HCT116 (cell line): ENCODE results near the gene RTN4RL1. TPM values are rescaled to one million over a fixed set of nuclear protein-coding genes. Genes with fewer than 3 reads are reported as not detected.

Experiments used
- ATAC-seq: fragments of 200-7000 bp; cut with Tn5 transposase; 2 replicates; pipeline ENCODE4 v1.9.1; 2020; ENCODE audit warnings: mild to moderate bottlenecking, moderate library complexity
- Bru-seq: library from RNA; stranded (reverse); fragments of 400-500 nt; gene quantifications from one replicate; lab custom pipeline; 2021; lab: Mats Ljungman, UMichigan
- BruChase-seq, 2 experiments: library from RNA; stranded (reverse); fragments of 400-500 nt; gene quantifications; one replicate each; lab custom pipeline; 2021; lab: Mats Ljungman, UMichigan
- BruUV-seq: library from RNA; stranded (reverse); fragments of 400-500 nt; replicated peaks from 2 replicates; lab custom pipeline; 2021; lab: Mats Ljungman, UMichigan
- CTCF ChIA-PET: fragments of 300-600 bp; sonication (Branson Sonifier 250); formaldehyde crosslinking; loops from one replicate; lab custom pipeline; 2021; ENCODE audit warnings: antibody characterized with exemption; lab: Charles Lee
- POLR2A ChIA-PET: fragments of 300-600, 350-600 bp; sonication (Branson Sonifier 250); formaldehyde crosslinking; loops from one replicate; lab custom pipeline; 2021; ENCODE audit warnings: antibody characterized with exemption; lab: Charles Lee
- RAD21 ChIA-PET, 2 experiments: fragments of 300-600 bp; sonication (Branson Sonifier 250); formaldehyde crosslinking; loops; one replicate each; lab custom pipeline; 2023; ENCODE audit warnings: low total read pairs in 2 of 2; ENCODE audit not compliant: uncharacterized antibody in 2 of 2, unreplicated experiment in 2 of 2, low non-redundant PET in 1 of 2; lab: Charles Lee
- DNase-seq: peaks from one replicate; pipeline ENCODE4 v3.0.0-alpha.2; 2010; ENCODE audit warnings: low read depth, low spot score
- H2AFZ ChIP-seq: fragments of 200-600 bp; shearing (Covaris generic), sonication (generic); 2 replicates; pipeline ENCODE4 v1.6.1; 2017; ENCODE audit warnings: low read depth, mixed run types, mixed read lengths, antibody characterized with exemption, low read length; ENCODE audit not compliant: poor library complexity, severe bottlenecking
- H3K27ac ChIP-seq: 2 replicates; pipeline ENCODE4 v1.5.1; 2012; ENCODE audit warnings: low read depth, low read length
- H3K27me3 ChIP-seq: fragments of 200-600 bp; sonication (generic); 2 replicates; pipeline ENCODE4 v1.6.1; 2016; ENCODE audit warnings: mixed run types, low read length, mixed read lengths; ENCODE audit not compliant: insufficient read depth
- H3K36me3 ChIP-seq, 2 experiments: fragments of 200-500 bp in 1 of 2; fragments of 200-600 bp in 1 of 2; sonication (Bioruptor generic) in 1 of 2; sonication (generic) in 1 of 2; 2 replicates each; pipeline versions ENCODE4 v1.5.1 to v1.6.1; 2014 to 2016; ENCODE audit warnings: low read length in 2 of 2, inconsistent platforms in 1 of 2, mixed read lengths in 1 of 2, mixed run types in 1 of 2; ENCODE audit not compliant: insufficient read depth in 2 of 2, control insufficient read depth in 1 of 2
- H3K4me1 ChIP-seq, 2 experiments: fragments of 200-600 bp in 1 of 2; sonication (generic) in 1 of 2; 2 replicates each; pipeline versions ENCODE4 v1.5.1 to v1.6.1; 2012 to 2017; ENCODE audit warnings: low read length in 2 of 2, inconsistent platforms in 1 of 2, mild to moderate bottlenecking in 1 of 2, mixed read lengths in 1 of 2, mixed run types in 1 of 2, moderate library complexity in 1 of 2; ENCODE audit not compliant: insufficient read depth in 2 of 2, control insufficient read depth in 1 of 2
- H3K4me2 ChIP-seq: fragments of 200-600 bp; sonication (generic); 2 replicates; pipeline ENCODE4 v1.6.1; 2017; ENCODE audit warnings: mixed run types, low read length, mixed read lengths
- H3K4me3 ChIP-seq, 2 experiments: fragments of 200-600 bp in 1 of 2; sonication (generic) in 1 of 2; replicated peaks in 1 of 2; 2 replicates each; pipeline ENCODE4 v1.5.1; 2011 to 2016; ENCODE audit warnings: low read length in 2 of 2, control low read depth in 1 of 2, low read depth in 1 of 2, mild to moderate bottlenecking in 1 of 2, mixed read lengths in 1 of 2, mixed run types in 1 of 2
- H3K79me2 ChIP-seq: fragments of 200-600 bp; sonication (generic); 2 replicates; pipeline ENCODE4 v1.6.1; 2017; ENCODE audit warnings: mild to moderate bottlenecking, mixed run types, low read length, moderate library complexity, mixed read lengths; ENCODE audit not compliant: insufficient read depth
- H3K9ac ChIP-seq: fragments of 200-600 bp; sonication (generic); 2 replicates; pipeline ENCODE4 v1.6.1; 2016; ENCODE audit warnings: low read length, mixed read lengths
- H3K9me2 ChIP-seq: fragments of 200-600 bp; sonication (generic), shearing (Covaris generic); 2 replicates; pipeline ENCODE4 v1.6.1; 2017; ENCODE audit warnings: mixed run types, mild to moderate bottlenecking, moderate library complexity; ENCODE audit not compliant: insufficient read depth
- H3K9me3 ChIP-seq, 2 experiments: fragments of 200-500 bp in 1 of 2; fragments of 200-600 bp in 1 of 2; sonication (Bioruptor generic) in 1 of 2; sonication (generic) in 1 of 2; 2 replicates each; pipeline ENCODE4 v1.6.1; 2014 to 2017; ENCODE audit warnings: low read length in 2 of 2, mixed read lengths in 2 of 2, inconsistent platforms in 1 of 2, low read depth in 1 of 2, mild to moderate bottlenecking in 1 of 2, mixed run types in 1 of 2, moderate library complexity in 1 of 2; ENCODE audit not compliant: control insufficient read depth in 1 of 2, insufficient read depth in 1 of 2
- H4K20me1 ChIP-seq: fragments of 200-600 bp; sonication (generic), shearing (Covaris generic); 2 replicates; pipeline ENCODE4 v1.6.1; 2017; ENCODE audit warnings: mixed run types, mild to moderate bottlenecking, moderate library complexity; ENCODE audit not compliant: insufficient read depth
- CBX3 ChIP-seq: IDR thresholded peaks from 2 replicates; pipeline ENCODE4 v1.6.1; 2012; ENCODE audit warnings: low read depth
- CEBPB ChIP-seq: IDR thresholded peaks from 2 replicates; pipeline ENCODE4 v1.6.1; 2012; ENCODE audit warnings: low read depth
- EGR1 ChIP-seq: IDR thresholded peaks from 2 replicates; pipeline ENCODE4 v1.6.1; 2012; ENCODE audit warnings: low read depth
- ELF1 ChIP-seq: IDR thresholded peaks from 2 replicates; pipeline ENCODE4 v1.6.1; 2012; ENCODE audit warnings: low read depth, borderline replicate concordance
- EZH2 ChIP-seq: fragments of 200-600 bp; sonication (generic); IDR thresholded peaks from 2 replicates; pipeline ENCODE4 v1.6.1; 2017; ENCODE audit warnings: antibody characterized with exemption, mixed run types
- EZH2phosphoT487 ChIP-seq: fragments of 200-600 bp; IDR thresholded peaks from 2 replicates; pipeline ENCODE4 v1.6.1; 2018; ENCODE audit warnings: antibody characterized with exemption, borderline replicate concordance
- JUND ChIP-seq: IDR thresholded peaks from 2 replicates; pipeline ENCODE4 v1.6.1; 2012
- POLR2AphosphoS5 ChIP-seq: IDR thresholded peaks from 2 replicates; pipeline ENCODE4 v1.6.1; 2011; ENCODE audit warnings: mild to moderate bottlenecking, low read depth, low read length, moderate library complexity
- RAD21 ChIP-seq: IDR thresholded peaks from 2 replicates; pipeline ENCODE4 v1.6.1; 2012; ENCODE audit warnings: low read depth, mild to moderate bottlenecking
- SIN3A ChIP-seq: IDR thresholded peaks from 2 replicates; pipeline ENCODE4 v1.6.1; 2012; ENCODE audit warnings: low read depth
- SP1 ChIP-seq: IDR thresholded peaks from 2 replicates; pipeline ENCODE4 v1.6.1; 2012; ENCODE audit warnings: low read depth
- SRF ChIP-seq: IDR thresholded peaks from 2 replicates; pipeline ENCODE4 v1.6.1; 2012; ENCODE audit warnings: low read depth
- TCF7L2 ChIP-seq: IDR thresholded peaks from 2 replicates; pipeline ENCODE4 v1.7.0; 2011; ENCODE audit warnings: borderline replicate concordance, inconsistent platforms; ENCODE audit not compliant: insufficient read depth, insufficient read length; ENCODE audit errors: extremely low read depth
- intact Hi-C: fragments of 100-400 bp; cut with micrococcal nuclease; formaldehyde crosslinking; loops from 2 replicates; pipeline ENCODE4 v1.10.0; 2022
- long read RNA-seq: library from polyadenylated mRNA; unstranded; transcript quantifications from one replicate; pipeline ENCODE4 v2.0.0, GENCODE V29; 2021; ENCODE audit not compliant: unreplicated experiment
- polyA plus RNA-seq: library from polyadenylated mRNA; unstranded; fragments of >200 nt; gene quantifications from 2 replicates; pipeline ENCODE4 v1.2.1, GENCODE V29; 2012; ENCODE audit warnings: missing spikeins
- total RNA-seq: library from RNA; stranded (reverse); gene quantifications from one replicate; pipeline ENCODE4 v1.2.1, GENCODE V29; 2021; ENCODE audit not compliant: unreplicated experiment
- TF ChIP-seq, protein P1 (sequence below): IDR thresholded peaks from 2 replicates; pipeline ENCODE4 v1.6.1; 2012

Gene RTN4RL1
- 3.7 TPM for total RNA-seq
- polyA plus RNA-seq: 1.5 and 1.7 TPM in 2 replicates
- Bru-seq, nascent RNA: percentile 33 among the genes with signal in this experiment
- percentile 32 among the genes with signal in this experiment for BruChase-seq, experiment 1, labeled RNA remaining after a 6-hour chase
- percentile 34 among the genes with signal in this experiment for BruChase-seq, experiment 2, labeled RNA remaining after a 2-hour chase
- long read RNA-seq, partial matches to known transcripts: 0 of 4 reads
- long read RNA-seq, other reads (novel, unspliced or antisense): 4 of 4 reads

DNA sequence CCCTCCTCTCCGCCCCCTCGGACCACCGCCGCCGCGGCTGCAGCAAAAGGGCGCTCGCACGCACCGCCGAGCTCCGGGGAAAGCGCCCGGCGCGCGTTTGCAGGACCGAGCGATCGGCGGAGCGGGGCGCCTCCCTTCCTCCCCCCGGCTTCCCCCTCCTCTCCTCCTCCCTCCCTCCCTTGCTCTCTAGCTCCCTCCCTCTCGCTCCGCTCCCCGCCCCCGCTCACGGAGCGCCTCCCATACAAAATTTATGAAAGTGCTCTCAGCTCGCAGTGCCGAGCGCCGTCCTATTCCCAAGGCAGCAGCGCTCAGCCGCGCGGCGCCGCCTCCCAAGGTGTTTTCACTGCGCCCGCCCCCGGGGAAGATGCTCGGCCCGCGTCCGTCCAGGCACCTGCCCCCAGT, at the start of gene RTN4RL1:
TSS of gene RTN4RL1 (minus strand) at position 115 of the 402 bp plus-strand sequence. CDS start 469 bp downstream, outside the sequence.
- CTCF ChIA-PET: interaction anchor here (0.5 to 3.9 kb wide), 12 partner anchors 18 to 406 kb away, joined by 3 to 76 read pairs (median 4); partner anchors contain the start of gene RILP
- ATAC-seq (peak; percentile 69), DNase-seq (peak; percentile 74)
- RAD21 ChIA-PET: interaction anchor here (0.6 to 2.7 kb wide), 4 partner anchors 108 to 156 kb away, joined by 3 to 16 read pairs (median 8); no protein-coding TSS in a partner anchor
- peak within 1 kb of the TSS; percentile 38 for H2AFZ ChIP-seq
- peak within 1 kb of the TSS; percentile 20; the same call in 1 of the 2 replicates for H3K27ac ChIP-seq
- intact Hi-C loops: loop anchor here (1.0 kb wide), 1 partner anchor 117 kb away; no protein-coding TSS in a partner anchor
- H3K9ac ChIP-seq: peak within 1 kb of the TSS; percentile 63
- H3K4me2 ChIP-seq: peak within 1 kb of the TSS; percentile 92
- no peaks in the 10 kb centered on the region for H3K36me3 ChIP-seq
- no peaks in the 10 kb centered on the region for H3K9me3 ChIP-seq
- peak within 1 kb of the TSS; percentile 58 to 63 for H3K4me3 ChIP-seq
- no TSS peak for BruUV-seq
- H3K79me2 ChIP-seq: no peaks in the 10 kb centered on the region
- TF ChIP-seq CEBPB (no peak), EGR1 (peak; percentile 91), SP1 (no peak), POLR2AphosphoS5 (peak; percentile 46)
- TF ChIP-seq, protein P1, sequence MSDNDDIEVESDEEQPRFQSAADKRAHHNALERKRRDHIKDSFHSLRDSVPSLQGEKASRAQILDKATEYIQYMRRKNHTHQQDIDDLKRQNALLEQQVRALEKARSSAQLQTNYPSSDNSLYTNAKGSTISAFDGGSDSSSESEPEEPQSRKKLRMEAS: no peak
- H4K20me1 ChIP-seq: no peaks in the 10 kb centered on the region
- H3K4me1 ChIP-seq: peaks cover 11 to 30% of the 10 kb centered on the region in 2 experiments; a peak in 3 of 4 replicates
- POLR2A ChIA-PET: interaction anchor here (0.7 to 1.5 kb wide), 2 partner anchors 12 to 98 kb away, joined by 3 to 6 read pairs; no protein-coding TSS in a partner anchor
- H3K9me2 ChIP-seq: no peaks in the 10 kb centered on the region
- H3K27me3 ChIP-seq: no peaks in the 10 kb centered on the region

DNA sequence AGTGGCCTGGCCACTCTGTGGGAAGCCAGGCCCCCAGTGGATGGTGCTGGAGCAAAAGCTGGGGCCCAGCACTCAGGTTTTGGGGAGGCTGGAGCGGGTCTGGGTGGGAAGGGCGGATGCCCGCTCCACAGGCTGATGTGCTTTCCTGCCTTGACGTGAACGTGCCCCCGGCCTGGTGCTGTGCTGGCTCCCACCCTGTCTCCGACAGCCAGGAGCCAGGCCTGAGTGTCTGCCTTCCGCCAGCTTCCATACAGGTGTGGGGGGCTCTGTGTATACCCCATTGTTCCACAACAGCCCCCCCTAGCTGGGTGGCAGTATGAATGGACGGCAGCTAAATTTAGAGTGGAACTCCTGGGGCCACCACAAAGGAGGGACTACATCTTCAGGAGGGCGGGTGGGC, 49.8 kb upstream of the RTN4RL1 start:
- Histone ChIP-seq H3K27me3 (no peaks in the 10 kb centered on the region), H3K9me2 (no peaks in the 10 kb centered on the region), H3K9ac (no peak overlapping the region), H2AFZ (no peak overlapping the region), H3K4me3 (no peak overlapping the region), H3K4me1 (peaks cover 0 to 14% of the 10 kb centered on the region in 2 experiments; a peak in 1 of 4 replicates), H3K27ac (no peak overlapping the region), H3K9me3 (no peaks in the 10 kb centered on the region), H3K4me2 (no peak overlapping the region), H3K36me3 (0 out of 4 replicates have a peak, but pooled peaks cover 0 to 2% of the 10 kb centered on the region in 2 experiments), H4K20me1 (no peaks in the 10 kb centered on the region), H3K79me2 (no peaks in the 10 kb centered on the region)
- ChIA-PET POLR2A (no interaction called here), RAD21 (no interaction called here), CTCF (interaction anchor here (3.3 kb wide), 1 partner anchor 16 kb away, joined by 8 read pairs; no protein-coding TSS in a partner anchor)
- no peak for DNase-seq
- TF ChIP-seq EZH2: no peak
- TF ChIP-seq SRF: no peak
- TF ChIP-seq ELF1: no peak
- no peak for TF ChIP-seq SP1
- no peak for TF ChIP-seq EZH2phosphoT487
- TF ChIP-seq, protein P1: no peak
- no peak for TF ChIP-seq RAD21
- no peak for TF ChIP-seq JUND
- no peak for TF ChIP-seq TCF7L2
- TF ChIP-seq CBX3: no peak
- no peak for TF ChIP-seq SIN3A
- BruUV-seq: no TSS peak
- intact Hi-C loops: no loop called here
- no peak for ATAC-seq
